HCEC 1CT (cell line): ENCODE data around the gene MS4A1.
"Not testable (repeated sequence)": the region's sequence is repeated elsewhere in the genome, so short reads cannot be mapped to it uniquely, and the experiment has no call there.

ENCODE experiments used
- DNase-seq: peaks from one replicate; pipeline ENCODE4 v3.0.0-alpha.2; 2017

Gene MS4A1

GRCh38 chr11:60455531-60456042 lies at the start of gene MS4A1:
Gene MS4A1, plus strand, starts transcription at chr11:60455847. Its CDS starts 6,528 bp downstream, at chr11:60462375.
- DNase-seq, result no peak

GRCh38 chr11:60420015-60420414 lies 35.6 kb upstream of the MS4A1 start:
- DNase-seq, result no peak

- DNase-seq, result no peak
Observed at GRCh38 chr11:60422609-60423008, 33.0 kb upstream of the MS4A1 start.

GRCh38 chr11:60428517-60428916 lies 27.1 kb upstream of the MS4A1 start:
- no peak for DNase-seq

- DNase-seq, result no peak
Observed at GRCh38 chr11:60429272-60429671, 26.4 kb upstream of the MS4A1 start, which contains the start of gene MS4A5. Gene MS4A5, plus strand, starts transcription at chr11:60429572. Its CDS starts 103 bp downstream, at chr11:60429675.

GRCh38 chr11:60431251-60431650 lies 24.4 kb upstream of the MS4A1 start:
- no peak for DNase-seq

GRCh38 chr11:60433401-60433800 lies 22.2 kb upstream of the MS4A1 start:
- no peak for DNase-seq

GRCh38 chr11:60447070-60447469 lies 8.6 kb upstream of the MS4A1 start:
- no peak for DNase-seq

- no peak for DNase-seq
Observed at GRCh38 chr11:60447846-60448245, 7.8 kb upstream of the MS4A1 start.

GRCh38 chr11:60451185-60451584 lies 4.5 kb upstream of the MS4A1 start:
- DNase-seq, result not testable (repeated sequence)

GRCh38 chr11:60454212-60454611 lies 1.4 kb upstream of the MS4A1 start:
- no peak for DNase-seq

GRCh38 chr11:60457576-60457975 lies 1.9 kb downstream of the MS4A1 start:
- no peak for DNase-seq

GRCh38 chr11:60459345-60459744 lies 3.7 kb downstream of the MS4A1 start:
- no peak for DNase-seq

GRCh38 chr11:60468829-60469228 lies 13.2 kb downstream of the MS4A1 start:
- no peak for DNase-seq

GRCh38 chr11:60469723-60470122 lies 14.1 kb downstream of the MS4A1 start:
- no peak for DNase-seq

GRCh38 chr11:60477035-60477445 lies 21.4 kb downstream of the MS4A1 start:
- DNase-seq, result no peak

GRCh38 chr11:60482361-60482760 lies 26.7 kb downstream of the MS4A1 start:
- no peak for DNase-seq

- DNase-seq, result no peak
Observed at GRCh38 chr11:60485987-60486386, 30.3 kb downstream of the MS4A1 start.

- DNase-seq, result no peak
Observed at GRCh38 chr11:60492488-60493009, 36.9 kb downstream of the MS4A1 start, which contains the start of gene MS4A12. Gene MS4A12, plus strand, starts transcription at chr11:60492778. Its CDS starts 4,541 bp downstream, at chr11:60497319.

- DNase-seq, result no peak
Observed at GRCh38 chr11:60493454-60493853, 37.8 kb downstream of the MS4A1 start.

- DNase-seq, result no peak
Observed at GRCh38 chr11:60498399-60498798, 42.8 kb downstream of the MS4A1 start.

GRCh38 chr11:60498853-60499252 lies 43.2 kb downstream of the MS4A1 start:
- no peak for DNase-seq

- no peak for DNase-seq
Observed at GRCh38 chr11:60500276-60500910, 44.7 kb downstream of the MS4A1 start.

- no peak for DNase-seq
Observed at GRCh38 chr11:60502221-60502775, 46.7 kb downstream of the MS4A1 start.
